Heart left ventricle (tissue), 16 donors: ENCODE data around the gene CERCAM. TPM values are rescaled to one million over a fixed set of nuclear protein-coding genes. Genes with fewer than 3 reads are reported as not detected.

ENCODE experiments used
- ATAC-seq, 4 donors: fragments of 200-7000 bp; cut with Tn5 transposase; one replicate each; pipeline ENCODE4 v1.9.1; 2020 to 2022; ENCODE audit warnings: moderate library complexity in 4 of 4, mild to moderate bottlenecking in 3 of 4, moderate number of reproducible peaks in 1 of 4
- DNase-seq, 5 donors: peaks; one replicate each; pipeline ENCODE4 v3.0.0-alpha.2; 2020
- H3K27ac ChIP-seq, 12 donors: fragments of 200-600 bp; sonication (generic) in 4 of 12; one replicate each; pipeline versions ENCODE4 v1.5.0 to v1.8.0; 2016 to 2022; ENCODE audit warnings: mild to moderate bottlenecking in 2 of 12
- H3K27me3 ChIP-seq, 9 donors: fragments of 200-600 bp; sonication (generic) in 2 of 9; one replicate each; pipeline versions ENCODE4 v1.5.1 to v1.8.0; 2016 to 2022; ENCODE audit warnings: mild to moderate bottlenecking in 3 of 9
- H3K36me3 ChIP-seq, 9 donors: fragments of 200-600 bp; sonication (generic) in 2 of 9; one replicate each; pipeline versions ENCODE4 v1.5.0 to v1.8.0; 2018 to 2022; ENCODE audit warnings: mild to moderate bottlenecking in 2 of 9
- H3K4me1 ChIP-seq, 12 donors: fragments of 200-600 bp; sonication (generic) in 4 of 12; one replicate each; pipeline versions ENCODE4 v1.5.0 to v1.8.0; 2016 to 2022; ENCODE audit warnings: mild to moderate bottlenecking in 3 of 12
- H3K4me3 ChIP-seq, 12 donors: fragments of 200-600 bp; sonication (generic) in 4 of 12; one replicate each; pipeline versions ENCODE4 v1.5.0 to v1.8.0; 2017 to 2022; ENCODE audit warnings: mild to moderate bottlenecking in 9 of 12, moderate library complexity in 4 of 12
- H3K9me3 ChIP-seq, 12 donors: fragments of 200-600 bp; sonication (generic) in 4 of 12; one replicate each; pipeline versions ENCODE4 v1.5.0 to v1.8.0; 2016 to 2022; ENCODE audit warnings: mild to moderate bottlenecking in 1 of 12
- CTCF ChIP-seq, 12 donors: fragments of 200-600 bp; sonication (generic) in 4 of 12; IDR thresholded peaks; one replicate each; pipeline versions ENCODE4 v1.5.0 to v1.8.0; 2018 to 2022; ENCODE audit warnings: antibody characterized with exemption in 12 of 12, mild to moderate bottlenecking in 5 of 12
- POLR2A ChIP-seq, 2 donors: fragments of 450-650 bp; IDR thresholded peaks; one replicate each; pipeline ENCODE4 v1.6.1; 2017; ENCODE audit warnings: antibody characterized with exemption in 2 of 2, mild to moderate bottlenecking in 2 of 2, moderate library complexity in 2 of 2
- WGBS, 4 donors: extraction: QIAGEN DNeasy Blood & Tissue Kit in 2 of 4; methylation state at CpG; one replicate each; pipeline versions ENCODE4 v1.1.5 to v1.1.7; 2013 to 2018; 5-methylcytosine and 5-hydroxymethylcytosine counted together
- intact Hi-C, 10 donors: fragments of 100-400 bp; cut with DNase I; formaldehyde crosslinking; loops; one replicate each; pipeline versions ENCODE4 v1.11.1 to v1.14.2; 2022
- polyA plus RNA-seq, 2 donors: library from polyadenylated mRNA; stranded (reverse); fragments of 200-250 nt; gene quantifications; one replicate each; pipeline ENCODE4 v1.2.3, GENCODE V29; 2013
- total RNA-seq, 9 donors: library from RNA; depleted of rRNA in 2 of 9; stranded (reverse); fragments of >200 nt in 2 of 9; fragmentation: NEBNext Ultra II Directional in 3 of 9; extraction: Animal tissue kit (Norgen Biotek cat#: 25700) in 3 of 9; gene quantifications; one replicate each; pipeline versions ENCODE4 v1.1.0 to v1.2.4, GENCODE V29; 2016 to 2023
- donor health status: ischemic (EF 13 %, LVEDD 7.1; RV severe dilation, severe dysfunction).
- donor health status: healthy with polysubstance abuse.
- donor health status: DM: no; HTN: yes; CAD: no.
- donor health status: DM: no; HTN: no; CAD: no.
- donor health status: ischemic (EF 25% LVEDD 6.9; RV normal size, moderate dysfunction).
- donor health status: ischemic (EF 25% LVEDD 5.7; RV mildly dilated, moderate dysfunction).
- donor health status: healthy.
- donor health status: DM: yes; HTN: yes; CAD: no.
- donor health status: ischemic (EF 35%, LVEDD 5.7; RV mildly dilated, moderate dysfunction).
- donor health status: nonischemic (EF 11% LVEDD 7.7; RV severe dilation, severe dysfunction).
- donor health status: DM: yes; HTN: yes; CAD: no.
- donor health status: PGD.
- donor health status: ischemic (EF 29% LVEDD 5.4; RV normal size, mild dysfunction).
- donor health status: nonischemic (EF 23%, LVEDD 6.1; RV moderate dilation, normal function).

The CERCAM gene
- total and polyA plus RNA-seq, 11 donors: 5.3 to 30.0 (median 11.4) TPM

DNA sequence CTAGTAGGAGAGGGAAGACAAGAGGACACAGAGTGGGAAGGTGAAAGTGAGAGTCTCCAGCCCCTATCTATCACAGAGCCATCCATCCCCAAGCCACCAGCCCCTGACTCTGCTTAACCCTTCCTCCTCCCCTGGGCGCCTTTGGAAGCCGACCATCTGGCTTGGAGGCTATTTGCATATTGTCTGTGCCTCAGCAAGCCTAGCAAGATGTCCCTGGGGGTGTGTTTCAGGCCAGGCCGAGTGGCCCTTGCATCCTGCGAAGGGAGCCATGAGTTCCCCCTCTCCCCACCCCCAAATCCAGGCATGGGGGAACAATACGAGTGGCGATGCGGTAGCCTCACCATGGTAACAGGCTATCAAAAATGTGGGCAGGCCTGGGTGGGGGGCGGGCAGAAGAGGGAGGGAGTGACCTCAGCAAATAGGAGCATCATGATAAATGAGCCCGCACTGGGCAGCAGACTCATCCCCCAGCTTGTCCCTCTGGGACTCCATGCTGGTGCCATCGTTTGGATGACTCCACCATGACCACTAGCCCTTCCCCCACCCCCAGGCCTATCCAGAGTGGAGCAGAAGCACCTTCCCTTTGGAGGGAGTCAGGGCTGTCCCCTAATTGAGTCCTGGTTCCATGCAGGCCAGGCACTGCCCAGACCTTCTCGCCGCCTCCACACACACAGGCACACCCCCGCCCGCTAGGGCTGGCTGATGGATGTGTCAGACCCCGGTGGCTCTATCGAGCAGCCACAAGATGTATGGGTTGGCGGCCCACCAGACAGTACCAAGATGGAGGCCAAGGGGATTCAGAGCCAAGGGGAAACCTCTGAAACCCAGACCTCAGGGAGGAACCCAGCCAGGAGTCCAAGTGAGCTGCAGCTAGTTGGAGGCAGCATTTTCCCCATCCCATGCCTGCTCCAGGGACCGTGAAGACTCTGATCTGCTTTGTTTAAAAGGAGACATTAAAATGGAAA, 34.9 kb upstream of the CERCAM start:
- Histone ChIP-seq H3K36me3 (peaks cover 0 to 89% (median 66%) of the 10 kb centered on the region in 9 donors), H3K27me3 (peaks cover 0 to 3% (median 0%) of the 10 kb centered on the region in 9 donors), H3K9me3 (no peaks in the 10 kb centered on the region), H3K4me1 (peaks cover 0 to 19% (median 0%) of the 10 kb centered on the region in 12 donors), H3K27ac (no peak overlapping the region), H3K4me3 (no peak overlapping the region)
- 75 to 84% (median 79%) methylated on average over 11 to 18 of the region's 18 CpGs for WGBS, 4 donors
- no peak for ATAC-seq
- intact Hi-C loops: no loop called here
- TF ChIP-seq CTCF (IDR thresholded peaks at IDR 0.05) (no peak), POLR2A (IDR thresholded peaks at IDR 0.05) (no peak)
- DNase-seq: no peak

- Histone ChIP-seq H3K4me3 (no peak overlapping the region), H3K36me3 (peaks cover 0 to 89% (median 55%) of the 10 kb centered on the region in 9 donors), H3K9me3 (no peaks in the 10 kb centered on the region), H3K27ac (no peak overlapping the region), H3K27me3 (peaks cover 0 to 6% (median 0%) of the 10 kb centered on the region in 9 donors), H3K4me1 (peaks cover 0 to 9% (median 0%) of the 10 kb centered on the region in 12 donors)
- no peak for DNase-seq
- no peak for ATAC-seq
- intact Hi-C loops: no loop called here
- 89 to 94% (median 91%) methylated on average over 9 to 10 of the region's 10 CpGs for WGBS, 4 donors
- TF ChIP-seq CTCF (IDR thresholded peaks at IDR 0.05): no peak
- no peak for TF ChIP-seq POLR2A (IDR thresholded peaks at IDR 0.05)
Observed at GRCh38 chr9:128388150-128388549, 32.5 kb upstream of the CERCAM start.

DNA sequence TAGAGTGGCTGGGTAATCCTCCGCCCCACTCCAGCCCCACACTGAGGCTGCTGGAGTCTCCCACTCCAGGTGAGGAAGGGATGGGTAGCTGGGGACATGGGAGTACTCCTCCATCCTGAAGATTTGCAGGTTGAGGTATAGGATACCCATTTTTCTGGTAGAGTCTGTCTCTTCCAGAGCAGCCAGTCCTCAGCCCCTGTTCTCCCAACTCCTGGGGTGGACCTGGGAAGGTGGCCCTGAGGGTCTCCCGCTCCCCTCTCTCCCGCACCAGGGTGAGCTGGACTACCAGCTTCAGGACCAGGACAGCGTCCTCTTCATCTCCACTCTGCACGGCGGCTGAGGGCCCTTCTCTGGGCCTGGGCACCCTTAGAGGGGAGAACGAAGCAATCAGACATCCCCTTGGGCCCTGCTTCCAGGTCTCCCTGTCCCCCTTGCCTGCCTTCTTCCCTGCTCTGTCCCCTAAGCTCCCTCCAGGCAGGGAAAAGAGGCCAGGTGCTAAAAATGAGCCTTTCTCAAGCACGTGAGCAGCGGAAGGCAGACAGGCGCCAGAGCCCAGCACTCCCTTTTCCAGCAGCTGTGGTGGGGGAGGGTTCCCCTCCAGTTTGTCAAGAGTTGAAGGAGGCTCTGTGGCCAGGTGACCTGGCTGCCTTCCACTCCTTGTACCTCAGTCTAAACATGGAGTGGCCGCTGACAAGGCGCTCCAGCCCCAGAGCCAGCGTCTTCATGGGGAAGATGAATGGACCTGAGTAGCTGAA, 31.1 kb upstream of the CERCAM start:
- peaks cover 0 to 79% (median 51%) of the 10 kb centered on the region in 9 donors for H3K36me3 ChIP-seq
- no peak overlapping the region for H3K4me3 ChIP-seq
- peaks cover 0 to 9% (median 0%) of the 10 kb centered on the region in 12 donors for H3K4me1 ChIP-seq
- DNase-seq (no peak), ATAC-seq (peak in 3 of 4 donors; percentile 8 to 43 (median 30))
- TF ChIP-seq CTCF (IDR thresholded peaks at IDR 0.05) (no peak), POLR2A (IDR thresholded peaks at IDR 0.05) (no peak)
- WGBS, 4 donors: 73 to 80% (median 76%) methylated on average over 10 to 13 of the region's 13 CpGs
- no peak overlapping the region for H3K27ac ChIP-seq
- peaks cover 0 to 13% (median 0%) of the 10 kb centered on the region in 9 donors for H3K27me3 ChIP-seq
- intact Hi-C loops: no loop called here
- no peaks in the 10 kb centered on the region for H3K9me3 ChIP-seq
